Measurements from ENCODE around the gene FRZB.

DNA sequence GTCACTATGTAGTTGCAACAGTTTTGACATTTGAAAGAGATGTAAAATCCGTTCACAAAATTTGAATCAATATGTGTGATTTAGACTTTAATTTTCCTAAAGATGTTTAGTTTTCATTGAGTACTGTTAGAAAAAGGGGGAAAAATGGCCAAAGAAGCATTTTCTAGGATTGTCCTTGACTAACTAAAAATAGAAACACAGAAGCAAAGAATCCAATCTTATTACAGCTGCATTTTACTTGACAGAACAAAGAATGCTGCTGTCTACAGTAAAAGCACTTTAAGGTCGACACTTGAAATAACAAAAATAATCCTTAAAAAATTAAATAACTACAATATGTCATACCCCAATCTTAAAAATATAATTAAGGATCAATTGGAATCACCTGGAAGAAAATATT, 48.9 kb downstream of the FRZB start:
- TF ChIP-seq, protein P1, sequence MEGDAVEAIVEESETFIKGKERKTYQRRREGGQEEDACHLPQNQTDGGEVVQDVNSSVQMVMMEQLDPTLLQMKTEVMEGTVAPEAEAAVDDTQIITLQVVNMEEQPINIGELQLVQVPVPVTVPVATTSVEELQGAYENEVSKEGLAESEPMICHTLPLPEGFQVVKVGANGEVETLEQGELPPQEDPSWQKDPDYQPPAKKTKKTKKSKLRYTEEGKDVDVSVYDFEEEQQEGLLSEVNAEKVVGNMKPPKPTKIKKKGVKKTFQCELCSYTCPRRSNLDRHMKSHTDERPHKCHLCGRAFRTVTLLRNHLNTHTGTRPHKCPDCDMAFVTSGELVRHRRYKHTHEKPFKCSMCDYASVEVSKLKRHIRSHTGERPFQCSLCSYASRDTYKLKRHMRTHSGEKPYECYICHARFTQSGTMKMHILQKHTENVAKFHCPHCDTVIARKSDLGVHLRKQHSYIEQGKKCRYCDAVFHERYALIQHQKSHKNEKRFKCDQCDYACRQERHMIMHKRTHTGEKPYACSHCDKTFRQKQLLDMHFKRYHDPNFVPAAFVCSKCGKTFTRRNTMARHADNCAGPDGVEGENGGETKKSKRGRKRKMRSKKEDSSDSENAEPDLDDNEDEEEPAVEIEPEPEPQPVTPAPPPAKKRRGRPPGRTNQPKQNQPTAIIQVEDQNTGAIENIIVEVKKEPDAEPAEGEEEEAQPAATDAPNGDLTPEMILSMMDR (IDR thresholded peaks at IDR 0.05) = no peak
- TF ChIP-seq POLR2A (IDR thresholded peaks at IDR 0.05) = no peak

Measured in thyroid gland (tissue), 4 donors.